Cardiac septum (tissue), 1 donor: ENCODE measurements around the gene CHCHD6. TPM values are rescaled to one million over a fixed set of nuclear protein-coding genes. Genes with fewer than 3 reads are reported as not detected.

Experiments used
- DNase-seq: peaks from one replicate; pipeline ENCODE4 v3.0.0-alpha.2; 2020; ENCODE audit warnings: low spot score
- intact Hi-C: fragments of 100-400 bp; cut with DNase I; formaldehyde crosslinking; loops from one replicate; pipeline ENCODE4 v1.14.0; 2022
- long read RNA-seq: library from polyadenylated mRNA; unstranded; transcript quantifications from one replicate; pipeline ENCODE4 v2.0.0, GENCODE V29; 2021
- total RNA-seq: library from RNA; stranded (reverse); fragmentation: NEBNext Ultra II Directional; extraction: Animal tissue kit (Norgen Biotek cat#: 25700); gene quantifications from one replicate; pipeline ENCODE4 v1.2.1, GENCODE V29; 2021
- donor health status: DM: no; HTN: no; CAD: no.

CHCHD6 gene
- 12.1 TPM for total RNA-seq
- long read RNA-seq, transcript CHCHD6-201 (8 exons, 1,006 nt), result major isoform, 10 of 20 reads
- long read RNA-seq, partial matches to known transcripts, result 2 of 20 reads
- long read RNA-seq, other reads (novel, unspliced or antisense), result 8 of 20 reads

- intact Hi-C loops, result loop anchor here (2.0 to 5.0 kb wide), 2 partner anchors 39 to 278 kb away; partner anchors contain the start of gene PLXNA1
These were observed at the start of gene CHCHD6 for GRCh38 chr3:126703512-126704493. CHCHD6 (plus strand) TSS chr3:126704240; CDS start chr3:126704313, 73 bp downstream.

GRCh38 chr3:126654571-126655383 lies 49.3 kb upstream of the CHCHD6 start, which contains the start of gene TXNRD3:
TXNRD3 (minus strand) TSS chr3:126655124.
- intact Hi-C loops, result no loop called here
- DNase-seq, result peak; percentile 90

More at GRCh38 chr3:126703512-126704493, at the start of gene CHCHD6:
- DNase-seq, result peak; percentile 98

- intact Hi-C loops, result no loop called here
- DNase-seq, result no peak
These were observed 48.2 kb upstream of the CHCHD6 start for GRCh38 chr3:126655887-126656286.

GRCh38 chr3:126656371-126657134 lies 47.5 kb upstream of the CHCHD6 start:
- intact Hi-C loops, result no loop called here
- no peak for DNase-seq

- intact Hi-C loops, result no loop called here
- no peak for DNase-seq
These were observed 46.1 kb upstream of the CHCHD6 start for GRCh38 chr3:126657901-126658300.

GRCh38 chr3:126658584-126658983 lies 45.5 kb upstream of the CHCHD6 start:
- intact Hi-C loops, result no loop called here

GRCh38 chr3:126659915-126660886 lies 43.8 kb upstream of the CHCHD6 start:
- intact Hi-C loops, result no loop called here
- no peak for DNase-seq

More at GRCh38 chr3:126658584-126658983, 45.5 kb upstream of the CHCHD6 start:
- no peak for DNase-seq

GRCh38 chr3:126661532-126662364 lies 42.3 kb upstream of the CHCHD6 start:
- DNase-seq, result no peak
- intact Hi-C loops, result no loop called here

GRCh38 chr3:126663257-126663656 lies 40.8 kb upstream of the CHCHD6 start:
- intact Hi-C loops, result no loop called here
- no peak for DNase-seq

- intact Hi-C loops, result no loop called here
- no peak for DNase-seq
These were observed 40.3 kb upstream of the CHCHD6 start for GRCh38 chr3:126663750-126664149.

- intact Hi-C loops, result no loop called here
- DNase-seq, result no peak
These were observed 39.3 kb upstream of the CHCHD6 start for GRCh38 chr3:126664591-126665214.

GRCh38 chr3:126665221-126665936 lies 38.7 kb upstream of the CHCHD6 start:
- no peak for DNase-seq
- intact Hi-C loops, result no loop called here

- intact Hi-C loops, result no loop called here
- DNase-seq, result no peak
These were observed 37.9 kb upstream of the CHCHD6 start for GRCh38 chr3:126665959-126666657.

GRCh38 chr3:126666658-126667528 lies 37.1 kb upstream of the CHCHD6 start:
- intact Hi-C loops, result no loop called here
- no peak for DNase-seq
